ENCODE measurements around the gene POLR2F.
A peak's percentile ranks its signal among the peaks of the same experiment; 100 is the strongest.

The POLR2F gene

DNA sequence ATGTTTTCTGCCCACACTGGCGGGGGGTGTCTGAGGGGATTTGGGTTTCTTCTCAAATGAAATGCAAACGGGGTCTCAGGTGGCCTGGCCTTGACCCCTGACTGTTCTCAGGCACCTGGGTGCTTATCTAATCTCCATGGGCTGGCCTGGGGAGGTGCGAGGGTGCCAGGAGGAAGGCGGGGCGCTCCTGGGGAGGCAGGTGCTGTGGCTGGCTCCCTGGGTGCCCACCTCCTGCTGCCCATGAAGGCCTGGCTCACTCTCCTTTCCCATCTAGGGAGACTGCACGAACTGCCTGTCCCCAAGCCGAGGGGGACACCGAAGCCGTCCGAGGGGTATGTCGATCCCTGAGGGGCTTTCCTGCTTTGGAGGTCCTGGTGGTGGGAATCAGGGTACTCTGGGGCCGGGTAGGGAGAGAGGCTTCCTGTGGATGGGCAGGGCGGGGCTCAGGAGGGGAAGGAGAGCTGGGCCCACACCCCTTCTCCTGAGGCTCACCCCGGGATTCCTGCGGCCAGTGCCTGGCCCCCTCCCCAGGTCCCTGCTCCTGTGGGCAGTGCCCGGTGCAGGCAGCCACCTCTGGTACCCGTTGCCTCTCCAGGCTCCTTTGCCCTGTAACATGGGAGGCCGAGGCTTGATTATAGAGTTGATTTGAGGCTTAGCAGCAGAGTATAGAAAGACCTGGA lies 29.0 kb upstream of the POLR2F start:
- TF ChIP-seq GLIS2 (tag by site-specific recombination; IDR thresholded peaks at IDR 0.05): peak; percentile 14; the same call in 1 of the 2 replicates
- TF ChIP-seq ZBTB1 (tag by site-specific recombination; IDR thresholded peaks at IDR 0.05): no peak
- TF ChIP-seq ZNF621 (tag by site-specific recombination; IDR thresholded peaks at IDR 0.05): no peak
- TF ChIP-seq ZNF121 (tag by site-specific recombination; IDR thresholded peaks at IDR 0.05): no peak
- no peak for TF ChIP-seq ZNF571 (tag by site-specific recombination; IDR thresholded peaks at IDR 0.05)
- TF ChIP-seq ZNF404 (tag by site-specific recombination; IDR thresholded peaks at IDR 0.05): no peak
- no peak for TF ChIP-seq SCRT1 (tag by site-specific recombination; IDR thresholded peaks at IDR 0.05; ENCODE audit: borderline replicate concordance)
- no peak for TF ChIP-seq KLF10 (tag by site-specific recombination; IDR thresholded peaks at IDR 0.05)
- TF ChIP-seq ZNF112 (tag by site-specific recombination; IDR thresholded peaks at IDR 0.05): no peak
- TF ChIP-seq ZIC2 (tag by site-specific recombination; IDR thresholded peaks at IDR 0.05): 0 out of 2 replicates have a peak, but pooled peaks have one; percentile 29
- TF ChIP-seq ZNF785 (tag by site-specific recombination; IDR thresholded peaks at IDR 0.05): no peak
- no peak for TF ChIP-seq ZNF747 (tag by site-specific recombination; IDR thresholded peaks at IDR 0.05)
- no peak for TF ChIP-seq ZNF362 (tag by site-specific recombination; IDR thresholded peaks at IDR 0.05)
- TF ChIP-seq GLIS1 (tag by site-specific recombination; IDR thresholded peaks at IDR 0.05): 0 out of 2 replicates have a peak, but pooled peaks have one; percentile 6
- no peak for TF ChIP-seq PRDM1 (tag by site-specific recombination; IDR thresholded peaks at IDR 0.05)
- no peak for TF ChIP-seq WT1 (tag by site-specific recombination; IDR thresholded peaks at IDR 0.05)
- TF ChIP-seq ZNF473 (tag by site-specific recombination; IDR thresholded peaks at IDR 0.05): no peak
- no peak for TF ChIP-seq ZBTB21 (tag by site-specific recombination; IDR thresholded peaks at IDR 0.05)
- TF ChIP-seq ZNF394 (tag by site-specific recombination; IDR thresholded peaks at IDR 0.05; ENCODE audit: borderline replicate concordance): no peak
- H3K27ac ChIP-seq (ENCODE audit: extremely low read depth, low read depth, low read length): no peak overlapping the region
- peaks cover 29 to 85% of the 10 kb centered on the region in 2 experiments for H3K36me3 ChIP-seq (ENCODE audit: control insufficient read depth in 2 of 2, insufficient read depth in 1 of 2, low read length in 2 of 2)
- no peak overlapping the region for H3K4me3 ChIP-seq (ENCODE audit: low read depth, low read length)
- POLR2A ChIA-PET: interaction anchor here (0.6 to 1.1 kb wide), 3 partner anchors 8 to 121 kb away, joined by 3 to 8 read pairs (median 3); no protein-coding TSS in a partner anchor
- CTCF ChIA-PET: no interaction called here
- H3K9me3 ChIP-seq (ENCODE audit: control insufficient read depth, insufficient read depth, low read depth, low read length): no peaks in the 10 kb centered on the region
- no peaks in the 10 kb centered on the region for H3K4me1 ChIP-seq (ENCODE audit: control insufficient read depth, insufficient read depth, low read length)

GRCh38 chr22:37925330-37925729 lies 28.2 kb upstream of the POLR2F start:
- CTCF ChIA-PET: interaction anchor here (0.6 kb wide), 1 partner anchor 10 kb away, joined by 3 read pairs; no protein-coding TSS in a partner anchor
- TF ChIP-seq GLIS2 (tag by site-specific recombination; IDR thresholded peaks at IDR 0.05) (0 out of 2 replicates have a peak, but pooled peaks have one; percentile 22), ZNF266 (tag by site-specific recombination; IDR thresholded peaks at IDR 0.05; ENCODE audit: low read depth) (no peak)
- TF ChIP-seq, protein P1, sequence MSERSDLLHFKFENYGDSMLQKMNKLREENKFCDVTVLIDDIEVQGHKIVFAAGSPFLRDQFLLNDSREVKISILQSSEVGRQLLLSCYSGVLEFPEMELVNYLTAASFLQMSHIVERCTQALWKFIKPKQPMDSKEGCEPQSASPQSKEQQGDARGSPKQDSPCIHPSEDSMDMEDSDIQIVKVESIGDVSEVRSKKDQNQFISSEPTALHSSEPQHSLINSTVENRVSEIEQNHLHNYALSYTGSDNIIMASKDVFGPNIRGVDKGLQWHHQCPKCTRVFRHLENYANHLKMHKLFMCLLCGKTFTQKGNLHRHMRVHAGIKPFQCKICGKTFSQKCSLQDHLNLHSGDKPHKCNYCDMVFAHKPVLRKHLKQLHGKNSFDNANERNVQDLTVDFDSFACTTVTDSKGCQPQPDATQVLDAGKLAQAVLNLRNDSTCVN (tag by site-specific recombination; optimal IDR thresholded peaks at IDR 0.05): no peak
- no peaks in the 10 kb centered on the region for H3K9me3 ChIP-seq (ENCODE audit: control insufficient read depth, insufficient read depth, low read depth, low read length)
- H3K4me1 ChIP-seq (ENCODE audit: control insufficient read depth, insufficient read depth, low read length): no peaks in the 10 kb centered on the region
- 0 out of 2 replicates have a peak overlapping the region, but pooled peaks have one; percentile 24 for H3K27ac ChIP-seq (ENCODE audit: extremely low read depth, low read depth, low read length)
- peaks cover 21 to 85% of the 10 kb centered on the region in 2 experiments for H3K36me3 ChIP-seq (ENCODE audit: control insufficient read depth in 2 of 2, insufficient read depth in 1 of 2, low read length in 2 of 2)
- H3K4me3 ChIP-seq (ENCODE audit: low read depth, low read length): no peak overlapping the region
- POLR2A ChIA-PET: interaction anchor here (0.5 to 0.7 kb wide), 3 partner anchors 11 to 122 kb away, joined by 3 to 4 read pairs (median 3); no protein-coding TSS in a partner anchor
